Measurements from ENCODE around the gene TEPSIN. TPM values are rescaled to one million over a fixed set of nuclear protein-coding genes. Genes with fewer than 3 reads are reported as not detected.

The TEPSIN gene
- total RNA-seq, 1 donor from 2014 or later, result 35.4 TPM

GRCh38 chr17:81276781-81277180 lies 37.9 kb upstream of the TEPSIN start:
- TF ChIP-seq POLR2A (IDR thresholded peaks at IDR 0.05), result no peak
- TF ChIP-seq POLR2AphosphoS5 (IDR thresholded peaks at IDR 0.05; ENCODE audit: insufficient read depth in 1 of 2, low read depth in 1 of 2), result no peak
- TF ChIP-seq CTCF (IDR thresholded peaks at IDR 0.05), result no peak
- Histone ChIP-seq H3K4me3 (no peak overlapping the region), H3K36me3 (peaks cover 0 to 61% of the 10 kb centered on the region in 2 donors), H3K27ac (peak overlapping the region; percentile 16), H3K9me3 (no peaks in the 10 kb centered on the region), H3K4me1 (peaks cover 15% of the 10 kb centered on the region), H3K27me3 (no peaks in the 10 kb centered on the region)
- DNase-seq (ENCODE audit: extremely low spot score in 2 of 2), result no peak
- intact Hi-C loops (cut with DNase I), result no loop called here

- Histone ChIP-seq H3K4me3 (no peak overlapping the region), H3K9me3 (no peaks in the 10 kb centered on the region), H3K27ac (no peak overlapping the region), H3K36me3 (peaks cover 0 to 64% of the 10 kb centered on the region in 2 donors), H3K4me1 (peaks cover 15% of the 10 kb centered on the region), H3K27me3 (no peaks in the 10 kb centered on the region)
- intact Hi-C loops (cut with DNase I), result no loop called here
- no peak for DNase-seq (ENCODE audit: extremely low spot score in 2 of 2)
- no peak for TF ChIP-seq POLR2A (IDR thresholded peaks at IDR 0.05)
- TF ChIP-seq CTCF (IDR thresholded peaks at IDR 0.05), result no peak
- no peak for TF ChIP-seq POLR2AphosphoS5 (IDR thresholded peaks at IDR 0.05; ENCODE audit: insufficient read depth in 1 of 2, low read depth in 1 of 2)
Observed at GRCh38 chr17:81274471-81274855, 35.6 kb upstream of the TEPSIN start.

DNA sequence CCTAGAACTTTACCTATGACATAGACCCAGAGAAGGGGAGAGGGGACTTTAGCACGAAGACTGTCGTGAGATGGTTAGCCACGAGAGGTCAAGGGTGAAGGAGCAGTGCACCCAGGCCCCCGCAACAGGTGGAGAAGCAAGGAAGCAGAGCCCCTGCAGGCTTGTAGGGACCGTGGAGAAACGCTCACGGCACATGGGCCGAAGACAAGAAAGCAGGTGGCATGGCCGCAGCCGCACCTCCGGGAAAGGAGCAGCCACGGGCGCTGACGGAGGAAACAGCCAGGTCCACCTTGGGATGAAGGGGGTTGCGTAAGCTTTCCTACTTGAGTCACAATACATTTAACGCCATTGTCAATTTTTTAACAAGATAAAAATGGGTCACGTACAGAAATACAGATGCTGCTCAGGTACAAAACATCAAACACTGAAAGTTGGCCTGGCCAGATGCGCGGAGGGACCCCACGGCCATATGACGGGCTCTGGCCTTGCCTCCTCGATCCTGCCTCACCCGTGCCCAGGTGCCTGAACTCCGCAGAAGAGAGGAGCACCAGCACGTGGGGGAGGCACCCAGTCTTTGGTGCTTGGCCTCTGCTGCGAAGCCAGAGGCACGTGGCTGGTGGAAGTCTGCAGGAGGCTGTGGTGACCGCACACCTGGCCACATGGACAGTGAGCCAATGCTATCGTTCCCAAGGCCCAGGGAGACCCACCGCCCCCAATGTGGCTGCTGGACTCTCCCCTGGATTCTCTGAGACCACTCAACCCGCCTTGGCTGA lies 35.0 kb upstream of the TEPSIN start:
- TF ChIP-seq CTCF (IDR thresholded peaks at IDR 0.05) (no peak), POLR2A (IDR thresholded peaks at IDR 0.05) (no peak), POLR2AphosphoS5 (IDR thresholded peaks at IDR 0.05; ENCODE audit: insufficient read depth in 1 of 2, low read depth in 1 of 2) (no peak)
- peaks cover 15% of the 10 kb centered on the region for H3K4me1 ChIP-seq
- H3K36me3 ChIP-seq, result peaks cover 0 to 64% of the 10 kb centered on the region in 2 donors
- no peaks in the 10 kb centered on the region for H3K9me3 ChIP-seq
- no peak overlapping the region for H3K4me3 ChIP-seq
- DNase-seq (ENCODE audit: extremely low spot score in 2 of 2), result no peak
- no peak overlapping the region for H3K27ac ChIP-seq
- intact Hi-C loops (cut with DNase I), result no loop called here
- no peaks in the 10 kb centered on the region for H3K27me3 ChIP-seq

DNA sequence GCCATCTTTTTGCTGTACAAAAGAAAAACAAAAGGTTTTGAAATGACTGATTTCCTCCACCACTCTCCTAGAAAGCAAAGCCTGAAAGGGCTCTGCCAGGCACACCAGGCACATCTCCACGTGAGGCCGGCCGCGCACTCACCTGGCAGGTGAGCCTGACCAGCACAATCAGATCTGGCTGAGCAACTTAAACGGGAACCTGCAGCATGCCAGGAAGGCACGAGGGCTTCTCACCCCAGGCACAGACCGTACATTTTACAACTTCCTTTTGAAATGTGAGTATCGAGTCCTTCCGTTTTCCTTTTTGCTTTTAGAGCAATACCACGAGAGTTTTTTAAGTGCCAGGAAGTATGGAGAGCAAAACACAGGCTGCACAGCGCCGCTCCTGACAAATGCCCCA lies 33.8 kb upstream of the TEPSIN start:
- no peak for DNase-seq (ENCODE audit: extremely low spot score in 2 of 2)
- Histone ChIP-seq H3K36me3 (peaks cover 0 to 61% of the 10 kb centered on the region in 2 donors), H3K4me3 (no peak overlapping the region), H3K27ac (no peak overlapping the region), H3K9me3 (no peaks in the 10 kb centered on the region), H3K27me3 (no peaks in the 10 kb centered on the region), H3K4me1 (peaks cover 9% of the 10 kb centered on the region)
- intact Hi-C loops (cut with DNase I), result no loop called here
- TF ChIP-seq CTCF (IDR thresholded peaks at IDR 0.05), result no peak
- TF ChIP-seq POLR2AphosphoS5 (IDR thresholded peaks at IDR 0.05; ENCODE audit: insufficient read depth in 1 of 2, low read depth in 1 of 2), result no peak
- TF ChIP-seq POLR2A (IDR thresholded peaks at IDR 0.05), result no peak

GRCh38 chr17:81271226-81271625 lies 32.4 kb upstream of the TEPSIN start:
- no peaks in the 10 kb centered on the region for H3K27me3 ChIP-seq
- intact Hi-C loops (cut with DNase I), result no loop called here
- H3K4me1 ChIP-seq, result no peaks in the 10 kb centered on the region
- TF ChIP-seq POLR2AphosphoS5 (IDR thresholded peaks at IDR 0.05; ENCODE audit: insufficient read depth in 1 of 2, low read depth in 1 of 2), result no peak
- no peak for TF ChIP-seq POLR2A (IDR thresholded peaks at IDR 0.05)
- TF ChIP-seq CTCF (IDR thresholded peaks at IDR 0.05), result no peak
- no peaks in the 10 kb centered on the region for H3K9me3 ChIP-seq
- no peak overlapping the region for H3K27ac ChIP-seq
- H3K36me3 ChIP-seq, result peaks cover 0 to 60% of the 10 kb centered on the region in 2 donors
- H3K4me3 ChIP-seq, result no peak overlapping the region
- no peak for DNase-seq (ENCODE audit: extremely low spot score in 2 of 2)
